Loucy (cell line): ENCODE results near the gene TXN2.

ENCODE experiments used
- CTCF ChIP-seq: fragments of 200-600 bp; sonication (generic); conservative IDR thresholded peaks from 2 replicates; pipeline ENCODE4 v1.5.1; 2014; ENCODE audit warnings: mild to moderate bottlenecking, antibody characterized with exemption, low read length
- EZH2phosphoT487 ChIP-seq: fragments of 200-600 bp; IDR thresholded peaks from 2 replicates; pipeline ENCODE4 v1.6.1; 2018; ENCODE audit warnings: antibody characterized with exemption, mild to moderate bottlenecking, moderate library complexity, borderline replicate concordance

GRCh38 chr22:36443198-36443770, 38.2 kb downstream of the TXN2 start:
- TF ChIP-seq CTCF (no peak), EZH2phosphoT487 (no peak)
